Measurements from ENCODE around the gene PAQR7.

PAQR7 gene

GRCh38 chr1:25906644-25907300, 31.3 kb upstream of the PAQR7 start:
- no peaks in the 10 kb centered on the region for H3K9me3 Mint-ChIP-seq
- H3K4me1 Mint-ChIP-seq (ENCODE audit: low read depth): peaks cover 22% of the 10 kb centered on the region
- H3K36me3 Mint-ChIP-seq (ENCODE audit: low read depth): peaks cover 29% of the 10 kb centered on the region
- H3K4me3 Mint-ChIP-seq: peak overlapping the region; percentile 92
- no peaks in the 10 kb centered on the region for H3K27me3 Mint-ChIP-seq
- peak overlapping the region; percentile 11 for H3K27ac Mint-ChIP-seq

GRCh38 chr1:25905680-25906643, 30.5 kb upstream of the PAQR7 start, which contains the start of gene STMN1:
TSS of gene STMN1 (minus strand) at chr1:25906419. CDS start at chr1:25904676, 1,743 bp downstream.
- H3K9me3 Mint-ChIP-seq: no peaks in the 10 kb centered on the region
- H3K4me3 Mint-ChIP-seq: peak within 1 kb of the TSS; percentile 92
- peaks cover 22% of the 10 kb centered on the region for H3K4me1 Mint-ChIP-seq (ENCODE audit: low read depth)
- no peaks in the 10 kb centered on the region for H3K27me3 Mint-ChIP-seq
- peaks cover 36% of the 10 kb centered on the region for H3K36me3 Mint-ChIP-seq (ENCODE audit: low read depth)
- peak within 1 kb of the TSS; percentile 80 for H3K27ac Mint-ChIP-seq

- Mint-ChIP-seq H3K36me3 (ENCODE audit: low read depth) (peaks cover 45% of the 10 kb centered on the region), H3K4me1 (ENCODE audit: low read depth) (peaks cover 26% of the 10 kb centered on the region), H3K27me3 (no peaks in the 10 kb centered on the region), H3K4me3 (peak overlapping the region; percentile 92), H3K27ac (peak overlapping the region; percentile 77), H3K9me3 (no peaks in the 10 kb centered on the region)
Observed at GRCh38 chr1:25904943-25905679, 29.6 kb upstream of the PAQR7 start.

GRCh38 chr1:25903986-25904385, 28.5 kb upstream of the PAQR7 start:
- peaks cover 26% of the 10 kb centered on the region for H3K4me1 Mint-ChIP-seq (ENCODE audit: low read depth)
- H3K9me3 Mint-ChIP-seq: no peaks in the 10 kb centered on the region
- H3K36me3 Mint-ChIP-seq (ENCODE audit: low read depth): peaks cover 55% of the 10 kb centered on the region
- no peak overlapping the region for H3K27ac Mint-ChIP-seq
- peak overlapping the region; percentile 92 for H3K4me3 Mint-ChIP-seq
- no peaks in the 10 kb centered on the region for H3K27me3 Mint-ChIP-seq

GRCh38 chr1:25902462-25902861, 27.0 kb upstream of the PAQR7 start:
- Mint-ChIP-seq H3K27me3 (no peaks in the 10 kb centered on the region), H3K36me3 (ENCODE audit: low read depth) (peaks cover 63% of the 10 kb centered on the region), H3K4me3 (no peak overlapping the region), H3K9me3 (no peaks in the 10 kb centered on the region), H3K27ac (no peak overlapping the region), H3K4me1 (ENCODE audit: low read depth) (peaks cover 26% of the 10 kb centered on the region)

- Mint-ChIP-seq H3K27me3 (no peaks in the 10 kb centered on the region), H3K36me3 (ENCODE audit: low read depth) (peaks cover 63% of the 10 kb centered on the region), H3K4me1 (ENCODE audit: low read depth) (peaks cover 29% of the 10 kb centered on the region), H3K9me3 (no peaks in the 10 kb centered on the region), H3K27ac (no peak overlapping the region), H3K4me3 (no peak overlapping the region)
Observed at GRCh38 chr1:25900219-25900618, 24.7 kb upstream of the PAQR7 start.

- Mint-ChIP-seq H3K4me3 (no peak overlapping the region), H3K9me3 (no peaks in the 10 kb centered on the region), H3K27me3 (no peaks in the 10 kb centered on the region), H3K4me1 (ENCODE audit: low read depth) (peaks cover 27% of the 10 kb centered on the region), H3K27ac (no peak overlapping the region), H3K36me3 (ENCODE audit: low read depth) (peaks cover 60% of the 10 kb centered on the region)
Observed at GRCh38 chr1:25899792-25900191, 24.3 kb upstream of the PAQR7 start.

- Mint-ChIP-seq H3K9me3 (no peaks in the 10 kb centered on the region), H3K27ac (no peak overlapping the region), H3K27me3 (no peaks in the 10 kb centered on the region), H3K36me3 (ENCODE audit: low read depth) (peaks cover 49% of the 10 kb centered on the region), H3K4me1 (ENCODE audit: low read depth) (peaks cover 19% of the 10 kb centered on the region), H3K4me3 (no peak overlapping the region)
Observed at GRCh38 chr1:25898223-25899015, 22.9 kb upstream of the PAQR7 start.

- peaks cover 42% of the 10 kb centered on the region for H3K36me3 Mint-ChIP-seq (ENCODE audit: low read depth)
Observed at GRCh38 chr1:25897754-25898153, 22.2 kb upstream of the PAQR7 start.

GRCh38 chr1:25896266-25896665, 20.8 kb upstream of the PAQR7 start:
- no peak overlapping the region for H3K27ac Mint-ChIP-seq
- H3K4me3 Mint-ChIP-seq: no peak overlapping the region
- no peaks in the 10 kb centered on the region for H3K27me3 Mint-ChIP-seq
- peaks cover 20% of the 10 kb centered on the region for H3K4me1 Mint-ChIP-seq (ENCODE audit: low read depth)
- no peaks in the 10 kb centered on the region for H3K9me3 Mint-ChIP-seq
- peaks cover 30% of the 10 kb centered on the region for H3K36me3 Mint-ChIP-seq (ENCODE audit: low read depth)

More at GRCh38 chr1:25897754-25898153, 22.2 kb upstream of the PAQR7 start:
- Mint-ChIP-seq H3K4me3 (no peak overlapping the region), H3K9me3 (no peaks in the 10 kb centered on the region), H3K4me1 (ENCODE audit: low read depth) (peaks cover 18% of the 10 kb centered on the region), H3K27me3 (no peaks in the 10 kb centered on the region), H3K27ac (no peak overlapping the region)

- Mint-ChIP-seq H3K27ac (no peak overlapping the region), H3K36me3 (ENCODE audit: low read depth) (peaks cover 22% of the 10 kb centered on the region), H3K4me1 (ENCODE audit: low read depth) (peaks cover 16% of the 10 kb centered on the region), H3K9me3 (no peaks in the 10 kb centered on the region), H3K4me3 (no peak overlapping the region), H3K27me3 (no peaks in the 10 kb centered on the region)
Observed at GRCh38 chr1:25895365-25895990, 20.0 kb upstream of the PAQR7 start.

- H3K4me1 Mint-ChIP-seq (ENCODE audit: low read depth): peaks cover 16% of the 10 kb centered on the region
- H3K36me3 Mint-ChIP-seq (ENCODE audit: low read depth): no peaks in the 10 kb centered on the region
- no peaks in the 10 kb centered on the region for H3K27me3 Mint-ChIP-seq
- H3K9me3 Mint-ChIP-seq: no peaks in the 10 kb centered on the region
- no peak overlapping the region for H3K27ac Mint-ChIP-seq
- no peak overlapping the region for H3K4me3 Mint-ChIP-seq
Observed at GRCh38 chr1:25893116-25893515, 17.6 kb upstream of the PAQR7 start.

GRCh38 chr1:25891606-25892005, 16.1 kb upstream of the PAQR7 start:
- no peak overlapping the region for H3K4me3 Mint-ChIP-seq
- no peaks in the 10 kb centered on the region for H3K27me3 Mint-ChIP-seq
- H3K36me3 Mint-ChIP-seq (ENCODE audit: low read depth): no peaks in the 10 kb centered on the region
- H3K4me1 Mint-ChIP-seq (ENCODE audit: low read depth): peaks cover 16% of the 10 kb centered on the region
- no peak overlapping the region for H3K27ac Mint-ChIP-seq
- no peaks in the 10 kb centered on the region for H3K9me3 Mint-ChIP-seq
